VCaP (cell line): ENCODE results near the gene TPM2.

Experiments used
- H3K27ac ChIP-seq: fragments of 450-650 bp; 2 replicates; pipeline ENCODE4 v1.5.1; 2017
- TF ChIP-seq, protein P1 (sequence below): fragments of 450-650 bp; conservative IDR thresholded peaks from 2 replicates; pipeline ENCODE4 v1.5.1; 2017; ENCODE audit warnings: mild to moderate bottlenecking, moderate library complexity

TPM2 gene

DNA sequence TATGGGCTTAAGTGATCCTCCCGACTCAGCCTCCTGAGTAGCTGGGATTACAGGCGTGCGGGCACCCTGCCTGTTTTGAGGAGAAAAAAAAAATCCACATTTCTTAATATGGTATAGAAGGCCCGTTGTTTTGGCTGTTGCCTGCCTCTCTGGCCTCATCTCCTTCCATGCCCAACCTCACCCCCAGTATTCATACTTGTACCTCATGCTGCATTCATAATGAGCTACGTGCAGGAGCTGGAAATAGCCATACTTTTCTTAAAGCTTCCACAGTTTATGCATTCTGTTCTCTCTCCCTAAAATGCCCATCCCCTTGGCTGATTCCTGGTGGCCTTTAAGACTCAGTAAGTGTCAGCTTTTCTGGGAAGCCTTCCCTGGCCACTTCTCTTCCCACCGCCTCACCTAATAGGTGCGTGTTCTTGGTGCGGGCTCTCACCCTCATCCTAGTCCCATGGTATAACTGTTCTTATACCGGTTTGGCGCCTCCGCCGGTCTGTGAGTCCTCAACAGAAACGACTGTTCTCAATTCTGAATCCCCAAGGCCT lies 2.1 kb upstream of the TPM2 start:
- peak overlapping the region; percentile 86; the same call in 1 of the 2 replicates for H3K27ac ChIP-seq
- TF ChIP-seq, protein P1, sequence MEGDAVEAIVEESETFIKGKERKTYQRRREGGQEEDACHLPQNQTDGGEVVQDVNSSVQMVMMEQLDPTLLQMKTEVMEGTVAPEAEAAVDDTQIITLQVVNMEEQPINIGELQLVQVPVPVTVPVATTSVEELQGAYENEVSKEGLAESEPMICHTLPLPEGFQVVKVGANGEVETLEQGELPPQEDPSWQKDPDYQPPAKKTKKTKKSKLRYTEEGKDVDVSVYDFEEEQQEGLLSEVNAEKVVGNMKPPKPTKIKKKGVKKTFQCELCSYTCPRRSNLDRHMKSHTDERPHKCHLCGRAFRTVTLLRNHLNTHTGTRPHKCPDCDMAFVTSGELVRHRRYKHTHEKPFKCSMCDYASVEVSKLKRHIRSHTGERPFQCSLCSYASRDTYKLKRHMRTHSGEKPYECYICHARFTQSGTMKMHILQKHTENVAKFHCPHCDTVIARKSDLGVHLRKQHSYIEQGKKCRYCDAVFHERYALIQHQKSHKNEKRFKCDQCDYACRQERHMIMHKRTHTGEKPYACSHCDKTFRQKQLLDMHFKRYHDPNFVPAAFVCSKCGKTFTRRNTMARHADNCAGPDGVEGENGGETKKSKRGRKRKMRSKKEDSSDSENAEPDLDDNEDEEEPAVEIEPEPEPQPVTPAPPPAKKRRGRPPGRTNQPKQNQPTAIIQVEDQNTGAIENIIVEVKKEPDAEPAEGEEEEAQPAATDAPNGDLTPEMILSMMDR, result no peak

DNA sequence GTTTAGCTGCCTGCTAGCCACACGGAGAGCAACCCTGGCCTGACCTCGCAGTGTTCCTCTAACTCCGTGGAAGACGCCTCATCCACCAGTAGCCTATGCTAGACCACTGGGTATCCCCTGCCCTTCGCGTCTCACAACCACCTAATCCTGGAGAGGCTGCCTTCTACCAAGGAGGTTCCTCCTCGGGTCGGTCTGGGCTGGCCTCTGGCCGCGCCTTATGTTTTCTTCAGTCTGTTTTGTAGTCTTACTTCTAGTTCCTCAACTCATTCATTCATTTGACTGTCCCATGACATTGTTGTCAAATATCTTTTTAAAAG lies 1.6 kb upstream of the TPM2 start:
- TF ChIP-seq, protein P1, result no peak
- peak overlapping the region; percentile 86 for H3K27ac ChIP-seq

DNA sequence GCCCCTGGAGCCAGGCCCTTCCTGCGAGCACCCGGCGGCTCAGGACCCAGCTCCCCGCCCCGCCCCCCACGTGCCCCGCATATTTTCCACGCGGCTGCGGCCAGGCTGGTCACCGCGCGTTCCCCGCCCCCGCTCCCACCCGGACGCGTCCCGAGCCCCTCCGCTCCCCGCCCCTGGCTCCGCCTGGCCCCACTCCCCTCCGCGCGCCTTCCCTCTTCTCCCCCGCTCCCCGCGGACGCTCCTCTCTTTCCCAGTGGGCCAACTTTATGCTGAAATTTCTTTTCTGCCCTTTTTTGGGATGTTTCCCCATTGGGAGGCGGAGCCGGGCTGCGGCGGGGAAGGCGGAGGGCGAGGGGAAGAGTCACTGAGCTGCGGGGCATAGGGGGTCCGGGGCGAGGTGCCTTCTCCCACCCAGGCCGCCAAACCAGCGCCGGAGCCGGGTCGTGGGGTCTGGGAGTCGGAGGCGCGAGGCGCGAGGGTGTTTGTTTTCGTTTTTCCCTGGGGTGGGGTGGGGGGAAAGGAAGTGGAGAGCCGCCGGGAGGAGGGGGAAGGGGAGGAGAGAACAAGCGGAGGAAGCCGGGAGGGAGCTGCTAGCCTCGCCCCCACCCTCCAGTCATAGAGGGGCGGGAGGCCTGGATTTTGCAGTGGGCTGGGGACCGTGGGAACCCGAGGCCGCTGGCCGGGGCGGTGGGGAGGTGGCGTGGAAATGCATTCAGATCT lies 1.0 kb upstream of the TPM2 start:
- peak overlapping the region; percentile 86 for H3K27ac ChIP-seq
- TF ChIP-seq, protein P1, result no peak

DNA sequence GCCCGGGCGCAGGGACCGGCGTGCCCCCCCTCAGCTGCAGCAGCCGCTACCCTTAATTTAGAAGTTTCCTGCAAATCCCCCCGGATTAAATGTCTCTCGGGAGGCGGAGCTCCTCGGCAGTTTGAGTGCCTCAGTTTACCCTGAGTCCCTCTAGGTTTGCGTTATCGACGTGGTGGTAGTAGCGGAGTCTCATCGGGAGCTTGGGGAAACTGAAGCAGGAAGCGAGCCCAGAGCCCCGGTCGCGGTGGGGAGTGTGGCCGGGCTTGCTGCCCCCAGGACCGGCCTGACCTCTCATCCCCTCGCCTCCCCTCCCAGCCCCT lies 529 bp upstream of the TPM2 start:
- peak overlapping the region; percentile 86 for H3K27ac ChIP-seq
- TF ChIP-seq, protein P1, result no peak

DNA sequence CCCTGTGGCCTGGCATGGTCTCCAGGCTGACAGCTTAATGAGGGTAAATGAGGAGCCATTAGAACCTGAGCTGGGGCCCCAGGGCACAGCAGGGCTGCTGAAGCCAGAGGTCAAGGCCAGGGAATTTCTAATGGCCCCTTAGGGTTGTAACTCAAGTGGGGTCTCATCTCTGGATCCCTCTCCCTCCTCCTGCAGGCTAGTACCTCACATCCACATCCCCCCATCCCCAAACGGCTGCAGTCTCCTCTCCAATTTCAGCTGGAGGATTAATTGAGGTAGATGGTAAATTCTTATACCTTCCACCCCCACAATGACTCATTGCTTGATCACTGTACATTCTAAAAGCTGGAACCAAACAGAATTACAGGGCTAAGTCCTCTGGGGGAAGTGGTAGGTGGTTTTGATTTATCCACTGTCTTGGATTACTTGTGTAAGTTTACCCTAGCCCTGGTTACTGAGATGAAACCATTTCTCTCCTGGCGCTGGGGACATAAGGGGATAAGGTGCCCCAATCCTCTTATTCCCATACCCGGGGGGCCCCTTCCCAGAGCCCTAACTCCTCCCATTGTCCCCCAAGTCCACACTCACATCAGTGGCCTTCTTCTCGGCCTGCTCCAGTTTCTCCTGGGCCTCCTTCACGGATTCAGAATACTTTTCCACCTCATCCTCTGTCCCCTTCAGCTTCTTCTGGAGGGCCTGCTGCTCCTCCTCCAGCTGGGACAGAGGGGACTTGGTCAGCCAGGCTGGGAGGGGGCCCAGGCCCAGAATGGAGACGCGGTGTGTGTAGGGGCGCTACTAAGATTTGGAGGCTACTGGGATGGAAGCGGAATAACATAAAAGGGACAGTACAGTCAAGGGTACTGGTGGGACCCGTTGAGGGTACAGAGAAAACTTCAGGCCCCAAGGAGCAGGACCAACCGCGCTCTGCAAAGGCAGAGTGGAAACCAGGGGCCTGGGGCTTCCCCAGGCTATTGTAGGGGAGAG lies 875 bp downstream of the TPM2 start:
- H3K27ac ChIP-seq, result no peak overlapping the region
- TF ChIP-seq, protein P1, result no peak

DNA sequence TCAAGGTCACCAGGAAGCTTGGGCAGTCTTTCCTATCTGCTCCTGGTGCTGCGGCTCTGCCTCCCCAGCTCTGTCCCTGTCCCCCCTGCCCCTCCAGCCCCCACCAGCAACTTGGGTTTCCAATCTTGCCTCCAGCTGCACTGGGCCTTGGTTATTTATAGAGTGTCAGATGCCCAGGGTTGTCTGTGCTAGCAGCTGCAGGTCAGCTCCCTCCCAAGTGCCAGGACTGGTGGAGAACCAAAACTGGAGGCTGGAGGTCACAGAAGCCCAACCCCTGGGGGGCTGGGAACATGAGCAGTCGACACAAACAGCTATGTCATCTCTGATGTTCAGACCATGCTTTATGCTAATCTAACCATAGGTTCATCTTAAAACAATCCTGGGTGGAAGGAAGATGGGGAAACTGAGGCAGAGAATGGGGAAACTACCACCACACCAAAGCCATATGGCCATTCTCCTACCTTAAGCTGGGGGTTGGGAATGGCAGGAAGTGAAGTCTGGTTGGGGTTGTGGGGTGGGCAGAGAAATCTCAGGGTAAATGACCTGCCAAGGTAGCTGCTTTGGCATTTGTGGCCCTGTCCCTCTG lies 1.7 kb downstream of the TPM2 start:
- TF ChIP-seq, protein P1, result no peak
- H3K27ac ChIP-seq, result no peak overlapping the region

DNA sequence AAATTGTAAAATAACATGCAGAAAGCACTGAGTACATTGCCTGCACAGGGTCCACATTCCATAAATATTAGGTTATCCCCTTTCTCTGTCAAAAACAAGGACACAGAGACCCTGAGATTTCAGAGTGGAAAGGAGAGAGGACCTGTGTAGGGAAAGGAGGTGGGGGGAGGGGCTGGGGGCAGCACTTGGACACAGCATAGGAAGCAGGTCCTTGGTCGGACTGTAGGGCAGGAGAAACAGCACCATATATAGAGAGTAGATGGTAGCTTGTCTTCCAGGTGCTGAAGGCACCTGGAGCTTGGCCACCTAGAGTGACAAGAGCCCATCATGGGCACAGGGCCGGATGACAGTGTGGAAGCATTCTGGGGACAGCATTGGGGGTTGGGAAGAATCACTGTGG lies 2.4 kb downstream of the TPM2 start:
- H3K27ac ChIP-seq, result no peak overlapping the region
- TF ChIP-seq, protein P1, result no peak
